Activated T-cell treated with anti-CD3 and anti-CD28 coated beads for 4 hours (primary cell): ENCODE measurements around the gene TBX15.
"Not testable (repeated sequence)": the region's sequence is repeated elsewhere in the genome, so short reads cannot be mapped to it uniquely, and the experiment has no call there.

Experiments
- DNase-seq: peaks from one replicate; pipeline ENCODE4 v3.0.0-alpha.2; 2020

The TBX15 gene

GRCh38 chr1:118958140-118958539 lies 30.0 kb downstream of the TBX15 start:
- DNase-seq: no peak

GRCh38 chr1:118957579-118957978 lies 30.6 kb downstream of the TBX15 start:
- not testable (repeated sequence) for DNase-seq

GRCh38 chr1:118954301-118954905 lies 33.7 kb downstream of the TBX15 start:
- DNase-seq: no peak

GRCh38 chr1:118951270-118951936 lies 36.7 kb downstream of the TBX15 start:
- no peak for DNase-seq

- DNase-seq: no peak
Measured at GRCh38 chr1:118949315-118949714, 38.8 kb downstream of the TBX15 start.

GRCh38 chr1:118948846-118949245 lies 39.3 kb downstream of the TBX15 start:
- no peak for DNase-seq

GRCh38 chr1:118948351-118948750 lies 39.8 kb downstream of the TBX15 start:
- no peak for DNase-seq

- DNase-seq: no peak
Measured at GRCh38 chr1:118947790-118948189, 40.4 kb downstream of the TBX15 start.

GRCh38 chr1:118947003-118947765 lies 41.0 kb downstream of the TBX15 start:
- DNase-seq: no peak

GRCh38 chr1:118945489-118945888 lies 42.7 kb downstream of the TBX15 start:
- no peak for DNase-seq

GRCh38 chr1:118944546-118944945 lies 43.6 kb downstream of the TBX15 start:
- no peak for DNase-seq

- DNase-seq: no peak
Measured at GRCh38 chr1:118944133-118944532, 44.0 kb downstream of the TBX15 start.

GRCh38 chr1:118940957-118941356 lies 47.2 kb downstream of the TBX15 start:
- DNase-seq: no peak

- DNase-seq: no peak
Measured at GRCh38 chr1:118937413-118938072, 50.6 kb downstream of the TBX15 start.

- no peak for DNase-seq
Measured at GRCh38 chr1:118934706-118935105, 53.4 kb downstream of the TBX15 start.

GRCh38 chr1:118933051-118933781 lies 54.9 kb downstream of the TBX15 start:
- no peak for DNase-seq

GRCh38 chr1:118931876-118932275 lies 56.3 kb downstream of the TBX15 start:
- no peak for DNase-seq

- no peak for DNase-seq
Measured at GRCh38 chr1:118928739-118929554, 59.2 kb downstream of the TBX15 start.

GRCh38 chr1:118927427-118928187 lies 60.5 kb downstream of the TBX15 start:
- DNase-seq: no peak

GRCh38 chr1:118926261-118926660 lies 61.9 kb downstream of the TBX15 start:
- no peak for DNase-seq

- no peak for DNase-seq
Measured at GRCh38 chr1:118925651-118926050, 62.5 kb downstream of the TBX15 start.
